Measurements from ENCODE around the gene MXRA7. TPM values are rescaled to one million over a fixed set of nuclear protein-coding genes. Genes with fewer than 3 reads are reported as not detected.

The MXRA7 gene
- polyA plus RNA-seq, 1 experiment = 300 TPM

DNA sequence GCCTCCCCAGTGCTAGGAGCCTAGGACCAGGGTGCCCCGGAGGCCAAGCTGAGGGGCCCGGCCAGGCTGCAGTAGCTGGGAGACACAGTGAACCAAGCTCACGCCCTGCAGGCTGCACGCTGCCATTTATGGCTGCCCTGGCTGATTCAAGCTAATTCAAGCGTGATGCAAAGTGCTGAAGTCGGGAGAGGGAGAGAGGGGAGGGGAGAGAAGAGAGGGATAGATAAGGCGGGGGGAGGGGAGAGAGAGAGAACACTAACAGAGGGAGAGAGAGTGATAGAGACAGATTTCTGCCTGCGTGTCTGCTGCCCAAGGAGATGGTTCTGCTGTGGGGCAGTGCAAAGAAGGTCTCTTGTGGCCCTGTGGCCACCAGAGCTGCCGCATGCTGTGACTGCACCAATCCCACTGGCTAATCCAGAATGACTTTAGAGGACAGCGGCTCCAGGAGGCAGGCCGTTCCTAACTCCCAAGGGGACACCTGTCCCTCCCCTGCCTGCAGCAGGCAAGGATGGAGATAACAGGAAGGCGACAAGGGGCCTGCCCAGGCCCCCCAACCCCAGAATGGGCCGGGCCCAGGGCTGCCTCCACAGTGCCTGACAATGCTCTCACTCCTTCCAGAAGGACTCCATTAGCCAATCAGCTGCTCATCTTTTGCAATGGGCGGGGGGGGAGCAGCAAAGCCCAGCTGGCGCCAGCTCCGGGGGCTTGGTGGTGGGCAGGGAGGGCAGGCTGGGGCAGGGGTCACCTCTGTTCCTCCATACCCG lies 12.9 kb downstream of the MXRA7 start:
- H3K27me3 ChIP-seq (ENCODE audit: control insufficient read depth, insufficient read depth, low read length) = no peaks in the 10 kb centered on the region
- peaks cover 6% of the 10 kb centered on the region for H3K36me3 ChIP-seq (ENCODE audit: control insufficient read depth, insufficient read depth, low read length)
- TF ChIP-seq, protein P1, sequence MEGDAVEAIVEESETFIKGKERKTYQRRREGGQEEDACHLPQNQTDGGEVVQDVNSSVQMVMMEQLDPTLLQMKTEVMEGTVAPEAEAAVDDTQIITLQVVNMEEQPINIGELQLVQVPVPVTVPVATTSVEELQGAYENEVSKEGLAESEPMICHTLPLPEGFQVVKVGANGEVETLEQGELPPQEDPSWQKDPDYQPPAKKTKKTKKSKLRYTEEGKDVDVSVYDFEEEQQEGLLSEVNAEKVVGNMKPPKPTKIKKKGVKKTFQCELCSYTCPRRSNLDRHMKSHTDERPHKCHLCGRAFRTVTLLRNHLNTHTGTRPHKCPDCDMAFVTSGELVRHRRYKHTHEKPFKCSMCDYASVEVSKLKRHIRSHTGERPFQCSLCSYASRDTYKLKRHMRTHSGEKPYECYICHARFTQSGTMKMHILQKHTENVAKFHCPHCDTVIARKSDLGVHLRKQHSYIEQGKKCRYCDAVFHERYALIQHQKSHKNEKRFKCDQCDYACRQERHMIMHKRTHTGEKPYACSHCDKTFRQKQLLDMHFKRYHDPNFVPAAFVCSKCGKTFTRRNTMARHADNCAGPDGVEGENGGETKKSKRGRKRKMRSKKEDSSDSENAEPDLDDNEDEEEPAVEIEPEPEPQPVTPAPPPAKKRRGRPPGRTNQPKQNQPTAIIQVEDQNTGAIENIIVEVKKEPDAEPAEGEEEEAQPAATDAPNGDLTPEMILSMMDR (IDR thresholded peaks at IDR 0.05; ENCODE audit: insufficient read depth, low read depth, low read length) = no peak
- DNase-seq (ENCODE audit: low read depth) = no peak
- CTCF ChIA-PET = interaction anchor here (0.7 to 1.9 kb wide), 5 partner anchors 9 to 20 kb away, joined by 3 to 11 read pairs (median 5); no protein-coding TSS in a partner anchor
- no peak overlapping the region for H3K4me3 ChIP-seq (ENCODE audit: low read depth, low read length)
- POLR2A ChIA-PET = no interaction called here

DNA sequence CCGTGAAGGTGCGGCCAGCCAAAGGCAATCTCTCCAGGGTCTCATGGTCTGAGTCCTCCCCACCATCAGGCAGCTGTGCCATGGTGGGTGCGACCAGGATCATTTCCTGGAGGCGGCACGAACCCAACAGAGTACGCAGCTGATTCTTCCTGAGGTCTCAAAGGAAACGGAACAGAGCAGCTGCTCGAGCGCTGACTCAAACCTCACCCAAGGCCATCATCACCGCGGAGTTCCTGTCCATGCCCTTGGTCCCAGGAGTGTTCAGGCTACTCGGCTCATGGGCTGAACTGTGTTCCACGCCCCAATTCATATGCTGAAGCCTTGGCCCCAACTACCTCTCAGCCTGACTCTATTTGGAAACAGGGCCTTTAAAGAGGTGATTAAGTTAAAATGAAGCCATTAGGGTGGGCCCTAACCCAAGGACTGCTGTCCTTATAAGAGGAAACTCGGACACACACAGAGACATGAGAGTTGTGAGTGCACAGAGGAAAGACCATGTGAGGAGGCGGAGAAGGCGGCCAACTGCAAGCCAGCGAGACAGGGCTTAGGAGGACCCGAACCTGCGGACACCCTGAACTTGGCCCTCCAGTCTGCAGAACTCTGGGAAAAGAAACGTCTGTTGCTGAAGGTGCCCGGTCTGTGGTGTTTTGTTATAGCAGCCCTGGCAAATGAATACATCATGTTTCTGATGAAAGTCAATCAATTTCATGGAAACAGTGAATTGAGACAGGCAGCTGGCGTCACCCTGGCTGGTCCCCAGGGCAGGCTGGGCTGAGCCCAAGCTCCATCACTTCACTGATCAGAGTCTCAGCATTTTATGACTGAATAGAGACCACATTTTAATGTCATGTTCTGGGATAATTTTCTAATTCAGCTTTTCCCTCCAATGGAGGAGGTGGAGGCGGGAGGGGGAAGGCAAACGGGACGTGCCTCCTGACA lies 13.7 kb downstream of the MXRA7 start:
- TF ChIP-seq, protein P1 (IDR thresholded peaks at IDR 0.05; ENCODE audit: insufficient read depth, low read depth, low read length) = no peak
- ChIA-PET POLR2A (no interaction called here), CTCF (interaction anchor here (0.7 to 1.9 kb wide), 5 partner anchors 8 to 21 kb away, joined by 3 to 11 read pairs (median 5); no protein-coding TSS in a partner anchor)
- no peaks in the 10 kb centered on the region for H3K27me3 ChIP-seq (ENCODE audit: control insufficient read depth, insufficient read depth, low read length)
- H3K36me3 ChIP-seq (ENCODE audit: control insufficient read depth, insufficient read depth, low read length) = peaks cover 6% of the 10 kb centered on the region
- H3K4me3 ChIP-seq (ENCODE audit: low read depth, low read length) = no peak overlapping the region
- no peak for DNase-seq (ENCODE audit: low read depth)

DNA sequence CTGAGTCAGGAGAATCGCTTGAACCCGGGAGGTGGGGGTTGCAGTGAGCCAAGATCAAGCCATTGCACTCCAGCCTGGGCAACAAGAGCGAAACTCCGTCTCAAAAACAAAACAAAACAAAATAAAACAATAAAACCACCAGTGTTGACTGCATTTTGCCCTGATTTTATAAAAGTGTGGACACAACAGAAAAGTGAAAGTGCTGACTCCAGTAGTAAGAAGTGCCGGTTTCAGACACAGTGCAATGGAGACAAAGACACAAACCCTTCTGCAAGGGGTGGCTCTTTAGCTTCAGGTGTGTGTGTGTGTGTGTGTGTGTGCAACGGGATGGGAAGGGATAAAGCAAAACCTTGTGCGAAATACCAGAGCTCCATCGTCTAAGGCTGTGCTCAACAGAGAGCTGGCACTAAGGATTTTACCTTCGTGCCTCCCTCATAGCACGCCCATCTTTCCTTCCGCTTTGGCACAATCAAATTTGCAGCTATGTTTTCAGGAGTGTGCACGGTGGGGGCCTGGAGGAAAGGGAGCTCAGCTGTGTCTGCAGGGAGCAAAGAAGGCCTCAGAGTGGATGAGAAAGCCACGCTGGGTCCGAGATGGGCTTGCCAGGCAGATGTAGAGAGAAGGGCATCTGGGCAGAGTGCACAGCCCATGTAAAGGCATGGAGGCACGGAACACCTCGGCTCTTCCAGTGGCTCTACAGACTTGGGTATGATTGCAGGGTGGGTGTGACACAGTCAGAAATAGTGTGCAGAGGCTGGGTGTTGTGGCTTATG lies 15.5 kb downstream of the MXRA7 start:
- TF ChIP-seq, protein P1 (IDR thresholded peaks at IDR 0.05; ENCODE audit: insufficient read depth, low read depth, low read length) = no peak
- DNase-seq (ENCODE audit: low read depth) = no peak
- peaks cover 6% of the 10 kb centered on the region for H3K36me3 ChIP-seq (ENCODE audit: control insufficient read depth, insufficient read depth, low read length)
- H3K27me3 ChIP-seq (ENCODE audit: control insufficient read depth, insufficient read depth, low read length) = no peaks in the 10 kb centered on the region
- ChIA-PET POLR2A (no interaction called here), CTCF (no interaction called here)
- H3K4me3 ChIP-seq (ENCODE audit: low read depth, low read length) = no peak overlapping the region

DNA sequence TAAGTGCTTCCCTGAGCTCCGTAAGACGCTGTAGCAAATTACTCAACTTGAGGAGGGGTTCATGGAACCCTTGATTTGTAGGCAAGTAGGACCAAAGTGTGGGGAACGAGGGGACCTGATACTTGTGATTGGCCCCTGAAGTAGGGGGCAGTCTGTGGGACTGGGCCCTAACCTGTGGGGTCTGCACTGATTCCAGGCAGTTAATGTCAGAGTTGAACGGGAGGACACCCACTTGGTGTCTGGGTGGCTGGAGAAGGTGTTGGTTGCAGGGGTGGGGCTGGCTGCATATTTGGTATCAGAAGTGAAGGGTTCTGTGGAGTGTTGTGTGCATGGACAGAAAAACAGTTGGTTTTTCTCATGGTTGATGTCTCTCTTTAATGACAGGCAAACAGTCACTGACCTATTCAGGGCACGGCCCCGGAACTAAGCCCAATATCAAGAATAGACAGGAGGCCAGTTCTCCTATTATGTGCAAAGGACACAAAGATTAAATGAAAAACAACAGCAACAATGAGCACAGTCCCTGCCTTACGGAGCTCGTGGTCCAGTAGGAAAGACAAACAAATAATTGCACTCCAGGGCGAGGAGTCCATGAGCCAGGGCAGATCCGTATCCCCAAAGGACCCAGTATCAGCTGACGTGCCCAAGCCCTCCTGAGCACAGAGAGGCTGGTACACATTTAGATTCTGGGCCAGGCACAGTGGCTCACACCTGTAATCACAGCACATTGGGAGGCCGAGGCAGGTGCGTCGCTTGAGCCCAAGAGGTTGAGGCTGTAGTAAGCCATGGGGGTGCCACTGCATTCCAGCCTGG lies 19.2 kb downstream of the MXRA7 start:
- Histone ChIP-seq H3K4me3 (ENCODE audit: low read depth, low read length) (no peak overlapping the region), H3K36me3 (ENCODE audit: control insufficient read depth, insufficient read depth, low read length) (peaks cover 10% of the 10 kb centered on the region), H3K27me3 (ENCODE audit: control insufficient read depth, insufficient read depth, low read length) (no peaks in the 10 kb centered on the region)
- CTCF ChIA-PET = interaction anchor here (1.0 to 1.7 kb wide), 4 partner anchors 11 to 134 kb away, joined by 3 to 6 read pairs (median 4); no protein-coding TSS in a partner anchor
- DNase-seq (ENCODE audit: low read depth) = no peak
- POLR2A ChIA-PET = no interaction called here
- TF ChIP-seq, protein P1 (IDR thresholded peaks at IDR 0.05; ENCODE audit: insufficient read depth, low read depth, low read length) = no peak

Data from BJ (cell line).